H9 (cell line): ENCODE data around the gene TMEM45B. TPM values are rescaled to one million over a fixed set of nuclear protein-coding genes. Genes with fewer than 3 reads are reported as not detected.

Experiments
- DNase-seq: peaks from one replicate; pipeline ENCODE4 v3.0.0-alpha.2; 2017
- H2AFZ ChIP-seq: one replicate; pipeline ENCODE4 v1.6.1; 2013; ENCODE audit warnings: mild to moderate bottlenecking, low read length, control low read depth, moderate library complexity
- H2AK5ac ChIP-seq: 2 replicates; pipeline ENCODE4 v1.6.1; 2013; ENCODE audit warnings: low read length, control low read depth, mixed read lengths; ENCODE audit not compliant: insufficient read length
- H2BK120ac ChIP-seq: one replicate; pipeline ENCODE4 v1.6.1; 2013; ENCODE audit warnings: low read depth, mild to moderate bottlenecking, low read length, control low read depth, inconsistent platforms; ENCODE audit not compliant: poor library complexity, severe bottlenecking
- H2BK12ac ChIP-seq: 2 replicates; pipeline ENCODE4 v1.6.1; 2013; ENCODE audit warnings: low read length, control low read depth, mixed read lengths, low read depth; ENCODE audit not compliant: insufficient read length
- H2BK15ac ChIP-seq: 2 replicates; pipeline ENCODE4 v1.6.1; 2013; ENCODE audit warnings: low read depth, low read length, control low read depth
- H2BK20ac ChIP-seq: one replicate; pipeline ENCODE4 v1.6.1; 2013; ENCODE audit warnings: low read depth, mild to moderate bottlenecking, low read length, control low read depth, inconsistent platforms; ENCODE audit not compliant: poor library complexity, severe bottlenecking
- H2BK5ac ChIP-seq: 2 replicates; pipeline ENCODE4 v1.6.1; 2013; ENCODE audit warnings: low read length, control low read depth, mixed read lengths; ENCODE audit not compliant: insufficient read length
- H3K14ac ChIP-seq: 2 replicates; pipeline ENCODE4 v1.6.1; 2013; ENCODE audit warnings: low read length, control low read depth; ENCODE audit not compliant: insufficient read depth
- H3K18ac ChIP-seq: 2 replicates; pipeline ENCODE4 v1.6.1; 2013; ENCODE audit warnings: low read depth, mild to moderate bottlenecking, mixed read lengths, low read length, control low read depth; ENCODE audit not compliant: insufficient read length
- H3K23ac ChIP-seq: 2 replicates; pipeline ENCODE4 v1.6.1; 2013; ENCODE audit warnings: low read length, control low read depth, mixed read lengths, low read depth; ENCODE audit not compliant: insufficient read length
- H3K23me2 ChIP-seq: 2 replicates; pipeline ENCODE4 v1.6.1; 2013; ENCODE audit warnings: low read depth, mild to moderate bottlenecking, mixed read lengths, low read length, control low read depth; ENCODE audit not compliant: insufficient read length, poor library complexity, severe bottlenecking
- H3K27ac ChIP-seq: 2 replicates; pipeline ENCODE4 v1.5.1; 2013; ENCODE audit warnings: low read length, control low read depth, mixed read lengths, low read depth; ENCODE audit not compliant: insufficient read length
- H3K27me3 ChIP-seq: 2 replicates; pipeline ENCODE4 v1.6.1; 2013; ENCODE audit warnings: low read length, control low read depth, inconsistent platforms; ENCODE audit not compliant: insufficient read depth
- H3K4ac ChIP-seq: 2 replicates; pipeline ENCODE4 v1.6.1; 2013; ENCODE audit warnings: low read depth, mild to moderate bottlenecking, control low read depth, inconsistent platforms, low read length, moderate library complexity
- H3K4me1 ChIP-seq: 2 replicates; pipeline ENCODE4 v1.6.1; 2013; ENCODE audit warnings: low read length, control low read depth, inconsistent platforms; ENCODE audit not compliant: insufficient read depth
- H3K4me2 ChIP-seq: 2 replicates; pipeline ENCODE4 v1.6.1; 2013; ENCODE audit warnings: low read length, control low read depth, mixed read lengths; ENCODE audit not compliant: insufficient read length, insufficient read depth
- H3K56ac ChIP-seq: 2 replicates; pipeline ENCODE4 v1.6.1; 2013; ENCODE audit warnings: low read depth, mild to moderate bottlenecking, mixed read lengths, low read length, control low read depth; ENCODE audit not compliant: insufficient read length
- H3K79me1 ChIP-seq: 2 replicates; pipeline ENCODE4 v1.6.1; 2013; ENCODE audit warnings: low read depth, mild to moderate bottlenecking, moderate library complexity, low read length, control low read depth, inconsistent platforms; ENCODE audit not compliant: insufficient read depth, poor library complexity, severe bottlenecking
- H3K79me2 ChIP-seq: 2 replicates; pipeline ENCODE4 v1.6.1; 2013; ENCODE audit warnings: low read length, control low read depth, inconsistent platforms; ENCODE audit not compliant: insufficient read depth
- H3K9ac ChIP-seq: 2 replicates; pipeline ENCODE4 v1.6.1; 2013; ENCODE audit warnings: low read length, control low read depth, mixed read lengths; ENCODE audit not compliant: insufficient read length; ENCODE audit errors: extremely low read depth
- H3K9me3 ChIP-seq: one replicate; pipeline ENCODE4 v1.6.1; 2013; ENCODE audit warnings: low read depth, low read length, inconsistent platforms; ENCODE audit not compliant: control insufficient read depth
- H3T11ph ChIP-seq: one replicate; pipeline ENCODE4 v1.6.1; 2013; ENCODE audit warnings: mild to moderate bottlenecking, low read length, control low read depth, inconsistent platforms
- H4K20me1 ChIP-seq: one replicate; pipeline ENCODE4 v1.6.1; 2013; ENCODE audit not compliant: control insufficient read depth, insufficient read length, insufficient read depth
- H4K5ac ChIP-seq: 2 replicates; pipeline ENCODE4 v1.6.1; 2013; ENCODE audit warnings: low read depth, mild to moderate bottlenecking, mixed read lengths, low read length, control low read depth; ENCODE audit not compliant: insufficient read length
- H4K8ac ChIP-seq: replicated peaks from 2 replicates; pipeline ENCODE4 v1.6.1; 2013; ENCODE audit warnings: low read length, control low read depth, mixed read lengths, low read depth; ENCODE audit not compliant: insufficient read length
- H4K91ac ChIP-seq: 2 replicates; pipeline ENCODE4 v1.6.1; 2013; ENCODE audit warnings: low read depth, mild to moderate bottlenecking, moderate library complexity, mixed read lengths, low read length, control low read depth; ENCODE audit not compliant: insufficient read length
- H3K27ac Mint-ChIP-seq, 3 experiments: 2 replicates in 2 of 3; 3 replicates in 1 of 3; pipeline ENCODE4 v1.8.0; 2020 to 2021; ENCODE audit warnings: mixed read lengths in 3 of 3, mild to moderate bottlenecking in 1 of 3, moderate library complexity in 1 of 3
- H3K27me3 Mint-ChIP-seq: 2 replicates; pipeline ENCODE4 v1.8.0; 2021; ENCODE audit warnings: low read depth, mild to moderate bottlenecking, moderate library complexity, mixed read lengths
- H3K36me3 Mint-ChIP-seq, 3 experiments: 2 replicates in 2 of 3; 3 replicates in 1 of 3; pipeline ENCODE4 v1.8.0; 2020 to 2021; ENCODE audit warnings: low read depth in 3 of 3, mixed read lengths in 3 of 3; ENCODE audit not compliant: insufficient read depth in 1 of 3
- H3K4me1 Mint-ChIP-seq, 2 experiments: 2 replicates each; pipeline ENCODE4 v1.8.0; 2020; ENCODE audit warnings: mixed read lengths in 2 of 2
- H3K4me3 Mint-ChIP-seq, 2 experiments: 2 replicates in 1 of 2; 3 replicates in 1 of 2; pipeline ENCODE4 v1.8.0; 2020 to 2021; ENCODE audit warnings: mild to moderate bottlenecking in 2 of 2, mixed read lengths in 2 of 2, moderate library complexity in 1 of 2
- H3K9me3 Mint-ChIP-seq, 2 experiments: 2 replicates in 1 of 2; 3 replicates in 1 of 2; pipeline ENCODE4 v1.8.0; 2020; ENCODE audit warnings: mild to moderate bottlenecking in 2 of 2, mixed read lengths in 2 of 2, moderate library complexity in 1 of 2
- WGBS: extraction: QIAGEN DNeasy Blood & Tissue Kit; methylation state at CpG from one replicate; pipeline ENCODE4 v1.1.7; 2013; ENCODE audit warnings: missing lambda C conversion rate, low lambda C conversion rate, mixed read lengths; ENCODE audit not compliant: insufficient read length; ENCODE audit errors: extremely low coverage; 5-methylcytosine and 5-hydroxymethylcytosine counted together
- total RNA-seq: library from RNA; stranded (reverse); gene quantifications from 2 replicates; pipeline ENCODE4 v1.2.1, GENCODE V29; 2021
- TF ChIP-seq, protein P1 (sequence below): fragments of 200-600 bp; sonication (generic); conservative IDR thresholded peaks from 3 replicates; pipeline ENCODE4 v1.8.0; 2021; ENCODE audit warnings: antibody characterized with exemption, mild to moderate bottlenecking

Gene TMEM45B
- total RNA-seq, 1 experiment from 2014 or later = 0.70 TPM

GRCh38 chr11:129861702-129862522 lies 46.3 kb downstream of the TMEM45B start:
- H3K27me3 Mint-ChIP-seq = no peaks in the 10 kb centered on the region
- peak; percentile 67 for DNase-seq

More at GRCh38 chr11:129861702-129862522, 46.3 kb downstream of the TMEM45B start:
- Histone ChIP-seq H2BK120ac (no peak overlapping the region), H2BK15ac (no peak overlapping the region), H3K23ac (no peak overlapping the region), H3K4me2 (no peak overlapping the region), H2AK5ac (no peak overlapping the region), H3K4ac (no peak overlapping the region), H3K14ac (no peak overlapping the region; the same call in 1 of the 2 replicates), H3K4me1 (peaks cover 2% of the 10 kb centered on the region; the same call in 1 of the 2 replicates), H3K23me2 (no peaks in the 10 kb centered on the region), H2BK20ac (no peak overlapping the region), H3K27ac (peak overlapping the region; percentile 37), H4K8ac (no peak overlapping the region), H4K20me1 (no peaks in the 10 kb centered on the region), H3K56ac (no peak overlapping the region), H3T11ph (no peak overlapping the region), H3K18ac (no peak overlapping the region), H4K91ac (no peak overlapping the region), H2BK5ac (no peak overlapping the region), H2BK12ac (peak overlapping the region; percentile 6), H3K27me3 (no peaks in the 10 kb centered on the region), H4K5ac (no peak overlapping the region), H3K9ac (no peak overlapping the region), H3K79me1 (no peaks in the 10 kb centered on the region), H2AFZ (no peak overlapping the region), H3K9me3 (no peaks in the 10 kb centered on the region), H3K79me2 (no peaks in the 10 kb centered on the region)
- Mint-ChIP-seq H3K36me3 (peaks cover 41 to 73% (median 65%) of the 10 kb centered on the region in 3 experiments), H3K27ac (peak overlapping the region; percentile 88 to 94 (median 90)), H3K9me3 (no peaks in the 10 kb centered on the region), H3K4me3 (no peak overlapping the region), H3K4me1 (peaks cover 11 to 13% of the 10 kb centered on the region in 2 experiments)
- WGBS = no CpG with 5 or more reads among the region's 16 CpGs
- TF ChIP-seq, protein P1, sequence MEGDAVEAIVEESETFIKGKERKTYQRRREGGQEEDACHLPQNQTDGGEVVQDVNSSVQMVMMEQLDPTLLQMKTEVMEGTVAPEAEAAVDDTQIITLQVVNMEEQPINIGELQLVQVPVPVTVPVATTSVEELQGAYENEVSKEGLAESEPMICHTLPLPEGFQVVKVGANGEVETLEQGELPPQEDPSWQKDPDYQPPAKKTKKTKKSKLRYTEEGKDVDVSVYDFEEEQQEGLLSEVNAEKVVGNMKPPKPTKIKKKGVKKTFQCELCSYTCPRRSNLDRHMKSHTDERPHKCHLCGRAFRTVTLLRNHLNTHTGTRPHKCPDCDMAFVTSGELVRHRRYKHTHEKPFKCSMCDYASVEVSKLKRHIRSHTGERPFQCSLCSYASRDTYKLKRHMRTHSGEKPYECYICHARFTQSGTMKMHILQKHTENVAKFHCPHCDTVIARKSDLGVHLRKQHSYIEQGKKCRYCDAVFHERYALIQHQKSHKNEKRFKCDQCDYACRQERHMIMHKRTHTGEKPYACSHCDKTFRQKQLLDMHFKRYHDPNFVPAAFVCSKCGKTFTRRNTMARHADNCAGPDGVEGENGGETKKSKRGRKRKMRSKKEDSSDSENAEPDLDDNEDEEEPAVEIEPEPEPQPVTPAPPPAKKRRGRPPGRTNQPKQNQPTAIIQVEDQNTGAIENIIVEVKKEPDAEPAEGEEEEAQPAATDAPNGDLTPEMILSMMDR = no peak
